HEK293 (cell line): ENCODE data around the gene CAPN13.

ENCODE experiments used
- CTCF ChIA-PET: fragments of 350-600 bp; formaldehyde crosslinking; extraction: SDS; loops from one replicate; lab custom pipeline; 2021; ENCODE audit warnings: antibody characterized with exemption; lab: Yijun Ruan, JAX
- POLR2A ChIA-PET: fragments of 300-600 bp; formaldehyde crosslinking; extraction: SDS; loops from one replicate; lab custom pipeline; 2020; ENCODE audit warnings: antibody characterized with exemption, inconsistent platforms; lab: Yijun Ruan, JAX
- H3K27ac ChIP-seq: fragments of 200-500 bp; sonication (Bioruptor generic); 2 replicates; pipeline ENCODE4 v1.5.1; 2014; ENCODE audit warnings: low read depth, low read length, control low read depth, inconsistent platforms; ENCODE audit errors: extremely low read depth
- H3K36me3 ChIP-seq, 2 experiments: fragments of 200-500 bp in 1 of 2; sonication (Bioruptor generic) in 1 of 2; 1 replicate in 1 of 2; 2 replicates in 1 of 2; pipeline ENCODE4 v1.5.1; 2014 to 2017; ENCODE audit warnings: inconsistent platforms in 2 of 2, low read length in 2 of 2; ENCODE audit not compliant: control insufficient read depth in 2 of 2, insufficient read depth in 1 of 2
- H3K4me1 ChIP-seq: fragments of 200-500 bp; sonication (Bioruptor generic); 2 replicates; pipeline ENCODE4 v1.5.1; 2014; ENCODE audit warnings: mild to moderate bottlenecking, low read length, inconsistent platforms; ENCODE audit not compliant: control insufficient read depth, insufficient read depth
- H3K4me3 ChIP-seq: 2 replicates; pipeline ENCODE4 v1.5.1; 2011; ENCODE audit warnings: low read depth, mild to moderate bottlenecking, control low read depth, low read length, moderate library complexity
- H3K9me3 ChIP-seq: fragments of 200-500 bp; sonication (Bioruptor generic); 2 replicates; pipeline ENCODE4 v1.5.1; 2014; ENCODE audit warnings: low read depth, low read length, inconsistent platforms; ENCODE audit not compliant: control insufficient read depth, insufficient read depth
- GLIS1 ChIP-seq: fragments of 450-650 bp; formaldehyde crosslinking; IDR thresholded peaks from 2 replicates; pipeline ENCODE4 v1.5.1; 2016; ENCODE audit warnings: missing biosample characterization, missing genetic modification characterization
- KLF1 ChIP-seq: fragments of 450-650 bp; formaldehyde crosslinking; IDR thresholded peaks from 2 replicates; pipeline ENCODE4 v1.5.1; 2016; ENCODE audit warnings: missing biosample characterization, missing genetic modification characterization
- SETDB1 ChIP-seq: IDR thresholded peaks from one replicate; pipeline ENCODE4 v1.6.1; 2017; ENCODE audit warnings: mild to moderate bottlenecking, low read length, moderate library complexity, mixed read lengths; ENCODE audit not compliant: insufficient read length
- ZBTB48 ChIP-seq: fragments of 450-650 bp; formaldehyde crosslinking; IDR thresholded peaks from 2 replicates; pipeline ENCODE4 v1.5.1; 2016; ENCODE audit warnings: missing biosample characterization, missing genetic modification characterization
- ZNF112 ChIP-seq: fragments of 450-650 bp; formaldehyde crosslinking; IDR thresholded peaks from 2 replicates; pipeline ENCODE4 v1.5.0; 2017; ENCODE audit warnings: missing biosample characterization, missing genetic modification characterization
- ZNF114 ChIP-seq: fragments of 450-650 bp; formaldehyde crosslinking; IDR thresholded peaks from 2 replicates; pipeline ENCODE4 v1.5.0; 2017; ENCODE audit warnings: missing biosample characterization, missing genetic modification characterization
- ZNF148 ChIP-seq: fragments of 450-650 bp; formaldehyde crosslinking; IDR thresholded peaks from 2 replicates; pipeline ENCODE4 v1.5.0; 2017; ENCODE audit warnings: missing biosample characterization, missing genetic modification characterization, borderline replicate concordance
- ZNF19 ChIP-seq: fragments of 450-650 bp; formaldehyde crosslinking; IDR thresholded peaks from 2 replicates; pipeline ENCODE4; 2016; ENCODE audit warnings: missing biosample characterization, missing genetic modification characterization, low read depth
- ZNF214 ChIP-seq: fragments of 450-650 bp; formaldehyde crosslinking; IDR thresholded peaks from 2 replicates; pipeline ENCODE4 v1.5.1; 2017; ENCODE audit warnings: missing biosample characterization, mild to moderate bottlenecking, missing genetic modification characterization, borderline replicate concordance
- ZNF274 ChIP-seq, 2 experiments: fragments of 200-500 bp in 1 of 2; fragments of 450-650 bp in 1 of 2; sonication (Bioruptor generic) in 1 of 2; formaldehyde crosslinking in 1 of 2; IDR thresholded peaks; 2 replicates each; pipeline versions ENCODE4 v1.5.1 to v1.6.1; 2014 to 2016; ENCODE audit warnings: borderline replicate concordance in 1 of 2, inconsistent platforms in 1 of 2, low read length in 1 of 2, missing biosample characterization in 1 of 2, missing genetic modification characterization in 1 of 2
- ZNF350 ChIP-seq: fragments of 450-650 bp; formaldehyde crosslinking; IDR thresholded peaks from 2 replicates; pipeline ENCODE4 v1.5.0; 2017; ENCODE audit warnings: missing biosample characterization, mild to moderate bottlenecking, missing genetic modification characterization
- ZNF449 ChIP-seq: fragments of 450-650 bp; formaldehyde crosslinking; IDR thresholded peaks from 2 replicates; pipeline ENCODE4 v1.5.1; 2017; ENCODE audit warnings: missing biosample characterization, mild to moderate bottlenecking, missing genetic modification characterization, moderate library complexity
- ZNF623 ChIP-seq: fragments of 450-650 bp; formaldehyde crosslinking; IDR thresholded peaks from 2 replicates; pipeline ENCODE4 v1.5.1; 2016; ENCODE audit warnings: missing biosample characterization, missing genetic modification characterization
- ZNF830 ChIP-seq: fragments of 450-650 bp; IDR thresholded peaks from 2 replicates; pipeline ENCODE4 v1.5.0; 2018; ENCODE audit warnings: missing biosample characterization, missing genetic modification characterization, low read depth, mild to moderate bottlenecking, moderate library complexity
- ZSCAN16 ChIP-seq: fragments of 450-650 bp; formaldehyde crosslinking; IDR thresholded peaks from 2 replicates; pipeline ENCODE4 v1.5.1; 2016; ENCODE audit warnings: missing biosample characterization, missing genetic modification characterization

Gene CAPN13

GRCh38 chr2:30809938-30810337 is 2.7 kb upstream of the CAPN13 start:
- Histone ChIP-seq H3K9me3 (no peaks in the 10 kb centered on the region), H3K27ac (no peak overlapping the region), H3K4me1 (0 out of 2 replicates have a peak, but pooled peaks cover 2% of the 10 kb centered on the region), H3K4me3 (no peak overlapping the region), H3K36me3 (no peaks in the 10 kb centered on the region)
- ChIA-PET CTCF (interaction anchor here (0.5 to 1.0 kb wide), 2 partner anchors 54 to 337 kb away, joined by 3 to 5 read pairs; no protein-coding TSS in a partner anchor), POLR2A (no interaction called here)
- peak; percentile 10; the same call in 1 of the 2 replicates for TF ChIP-seq GLIS1
- no peak for TF ChIP-seq ZNF148 (tag by site-specific recombination)

- POLR2A ChIA-PET = no interaction called here
These were observed 1.4 kb upstream of the CAPN13 start for GRCh38 chr2:30808695-30809094.

GRCh38 chr2:30803281-30803680 is 4.0 kb downstream of the CAPN13 start:
- no peaks in the 10 kb centered on the region for H3K36me3 ChIP-seq
- ChIA-PET POLR2A (no interaction called here), CTCF (interaction anchor here (0.7 to 1.2 kb wide), 2 partner anchors 17 to 1402 kb away, joined by 3 read pairs; no protein-coding TSS in a partner anchor)
- H3K4me3 ChIP-seq = no peak overlapping the region
- no peaks in the 10 kb centered on the region; the same call in 1 of the 2 replicates for H3K4me1 ChIP-seq
- H3K9me3 ChIP-seq = no peaks in the 10 kb centered on the region
- TF ChIP-seq ZNF214 (no peak), KLF1 (no peak)
- no peak overlapping the region for H3K27ac ChIP-seq

More at GRCh38 chr2:30808695-30809094, 1.4 kb upstream of the CAPN13 start:
- Histone ChIP-seq H3K36me3 (no peaks in the 10 kb centered on the region), H3K9me3 (no peaks in the 10 kb centered on the region), H3K27ac (no peak overlapping the region), H3K4me3 (no peak overlapping the region), H3K4me1 (0 out of 2 replicates have a peak, but pooled peaks cover 2% of the 10 kb centered on the region)
- CTCF ChIA-PET = no interaction called here
- TF ChIP-seq SETDB1 (no peak), ZNF274 (IDR thresholded peaks at IDR 0.05; ENCODE audit: low read length) (no peak), ZNF274 (tag by site-specific recombination; IDR thresholded peaks at IDR 0.05; ENCODE audit: borderline replicate concordance) (no peak)

GRCh38 chr2:30802611-30803010 is 4.6 kb downstream of the CAPN13 start:
- ChIA-PET POLR2A (no interaction called here), CTCF (interaction anchor here (0.6 to 1.2 kb wide), 3 partner anchors 18 to 1402 kb away, joined by 3 read pairs; no protein-coding TSS in a partner anchor)
- no peak overlapping the region for H3K4me3 ChIP-seq
- no peak overlapping the region for H3K27ac ChIP-seq
- H3K36me3 ChIP-seq = no peaks in the 10 kb centered on the region
- TF ChIP-seq ZNF114 (tag by site-specific recombination) (no peak), ZNF623 (tag by site-specific recombination) (no peak), ZNF830 (tag by site-specific recombination) (no peak), ZNF449 (tag by site-specific recombination) (no peak), ZNF112 (tag by site-specific recombination) (no peak), ZSCAN16 (no peak), ZBTB48 (tag by site-specific recombination) (no peak), ZNF350 (tag by site-specific recombination) (no peak), ZNF19 (tag by site-specific recombination) (no peak)
- no peaks in the 10 kb centered on the region; the same call in 1 of the 2 replicates for H3K4me1 ChIP-seq
- H3K9me3 ChIP-seq = no peaks in the 10 kb centered on the region
